GM12891 (cell line): ENCODE measurements around the gene RUNX1.

ENCODE experiments used
- POLR2A ChIP-seq: IDR thresholded peaks from 2 replicates; pipeline ENCODE4 v1.6.1; 2011; ENCODE audit warnings: low read depth, low read length, control low read depth
- POLR2AphosphoS5 ChIP-seq: IDR thresholded peaks from 2 replicates; pipeline ENCODE4 v1.6.1; 2011; ENCODE audit warnings: low read depth, low read length, control low read depth
- POU2F2 ChIP-seq: IDR thresholded peaks from 2 replicates; pipeline ENCODE4 v1.6.1; 2011; ENCODE audit warnings: low read depth, mild to moderate bottlenecking, control low read depth, low read length, moderate library complexity
- SPI1 ChIP-seq: IDR thresholded peaks from 2 replicates; pipeline ENCODE4 v1.6.1; 2011; ENCODE audit warnings: low read depth, low read length, control low read depth
- TAF1 ChIP-seq: IDR thresholded peaks from 2 replicates; pipeline ENCODE4 v1.6.1; 2011; ENCODE audit warnings: low read depth, low read length, control low read depth

DNA sequence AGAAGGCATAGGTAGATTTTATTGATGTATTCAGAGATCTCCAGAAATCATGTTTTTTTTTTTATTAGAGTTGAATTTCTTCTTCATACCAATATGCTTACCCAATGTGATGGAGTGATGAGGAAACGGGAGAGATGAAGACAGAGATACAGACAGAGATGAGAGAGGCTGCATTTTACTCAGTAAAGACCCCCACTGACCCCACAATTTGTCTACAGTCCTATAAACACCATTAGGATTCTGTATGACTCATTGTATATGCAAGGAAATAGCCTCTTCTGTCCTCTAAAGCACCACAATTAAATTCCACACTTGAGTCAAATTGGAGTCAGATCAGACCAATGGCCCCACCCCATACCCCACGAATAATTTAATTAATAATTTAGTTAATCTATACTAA lies 44.0 kb downstream of the RUNX1 start:
- TF ChIP-seq TAF1 (no peak), POLR2A (no peak), POLR2AphosphoS5 (no peak), SPI1 (no peak), POU2F2 (no peak)
